HEK293T (cell line): Measurements from ENCODE around the gene FZD4.

Experiments
- ELF4 ChIP-seq: fragments of 450-650 bp; IDR thresholded peaks from 2 replicates; pipeline ENCODE4 v1.6.1; 2017; ENCODE audit warnings: antibody characterized with exemption
- FOXM1 ChIP-seq: fragments of 450-650 bp; IDR thresholded peaks from 2 replicates; pipeline ENCODE4 v1.6.1; 2017; ENCODE audit warnings: mild to moderate bottlenecking, borderline replicate concordance
- HDGF ChIP-seq: fragments of 450-650 bp; IDR thresholded peaks from 2 replicates; pipeline ENCODE4 v1.6.1; 2017; ENCODE audit warnings: antibody characterized with exemption, borderline replicate concordance
- SP1 ChIP-seq: fragments of 450-650 bp; IDR thresholded peaks from 2 replicates; pipeline ENCODE4 v1.6.1; 2017
- TARDBP ChIP-seq: fragments of 450-650 bp; IDR thresholded peaks from 2 replicates; pipeline ENCODE4 v1.6.1; 2016
- TF ChIP-seq, protein P1 (sequence below): fragments of 450-650 bp; IDR thresholded peaks from 2 replicates; pipeline ENCODE4 v1.6.1; 2016

DNA sequence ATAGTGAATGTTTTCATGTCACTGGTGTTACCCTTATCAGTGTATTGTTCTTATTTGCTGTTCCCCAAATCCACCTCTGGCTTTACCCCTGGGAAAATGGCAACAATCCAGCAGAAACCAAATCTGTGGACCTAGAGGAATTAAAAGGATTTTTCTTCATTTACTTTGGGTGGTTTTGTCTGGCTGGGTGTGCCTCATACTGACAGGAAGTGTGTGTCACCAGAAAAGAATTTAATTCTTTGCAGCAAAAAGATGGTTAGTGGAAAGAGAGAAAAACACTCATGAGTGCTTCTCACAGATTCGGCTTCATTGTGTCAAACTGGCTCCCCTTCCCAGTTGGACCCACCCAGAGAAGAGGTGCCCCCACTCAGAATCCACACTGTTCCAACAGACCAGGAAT is 38.9 kb downstream of the FZD4 start:
- no peak for TF ChIP-seq HDGF
- TF ChIP-seq, protein P1, sequence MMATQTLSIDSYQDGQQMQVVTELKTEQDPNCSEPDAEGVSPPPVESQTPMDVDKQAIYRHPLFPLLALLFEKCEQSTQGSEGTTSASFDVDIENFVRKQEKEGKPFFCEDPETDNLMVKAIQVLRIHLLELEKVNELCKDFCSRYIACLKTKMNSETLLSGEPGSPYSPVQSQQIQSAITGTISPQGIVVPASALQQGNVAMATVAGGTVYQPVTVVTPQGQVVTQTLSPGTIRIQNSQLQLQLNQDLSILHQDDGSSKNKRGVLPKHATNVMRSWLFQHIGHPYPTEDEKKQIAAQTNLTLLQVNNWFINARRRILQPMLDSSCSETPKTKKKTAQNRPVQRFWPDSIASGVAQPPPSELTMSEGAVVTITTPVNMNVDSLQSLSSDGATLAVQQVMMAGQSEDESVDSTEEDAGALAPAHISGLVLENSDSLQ, result no peak
- TF ChIP-seq FOXM1, result no peak
- no peak for TF ChIP-seq ELF4
- no peak for TF ChIP-seq SP1
- TF ChIP-seq TARDBP, result no peak
